ENCODE data around the gene UNC119. TPM values are rescaled to one million over a fixed set of nuclear protein-coding genes. Genes with fewer than 3 reads are reported as not detected.

UNC119 gene
- total RNA-seq, 1 donor from 2014 or later: 57.2 TPM

GRCh38 chr17:28514561-28515002 lies 37.8 kb downstream of the UNC119 start:
- no peak for DNase-seq
- Mint-ChIP-seq H3K27me3 (ENCODE audit: unreplicated experiment) (peaks cover 10% of the 10 kb centered on the region), H3K4me3 (ENCODE audit: unreplicated experiment) (no peak overlapping the region), H3K27ac (ENCODE audit: unreplicated experiment) (no peak overlapping the region), H3K36me3 (ENCODE audit: unreplicated experiment) (peaks cover 13% of the 10 kb centered on the region), H3K9me3 (ENCODE audit: unreplicated experiment) (peaks cover 5% of the 10 kb centered on the region), H3K4me1 (ENCODE audit: low read depth, unreplicated experiment) (peaks cover 7% of the 10 kb centered on the region)
- TF ChIP-seq CTCF (IDR thresholded peaks at IDR 0.05; ENCODE audit: partially characterized antibody, unreplicated experiment): no peak

GRCh38 chr17:28513476-28513875 lies 38.9 kb downstream of the UNC119 start:
- H3K27ac Mint-ChIP-seq (ENCODE audit: unreplicated experiment): no peak overlapping the region
- peaks cover 10% of the 10 kb centered on the region for H3K27me3 Mint-ChIP-seq (ENCODE audit: unreplicated experiment)
- TF ChIP-seq CTCF (IDR thresholded peaks at IDR 0.05; ENCODE audit: partially characterized antibody, unreplicated experiment): no peak
- H3K9me3 Mint-ChIP-seq (ENCODE audit: unreplicated experiment): peaks cover 3% of the 10 kb centered on the region
- peaks cover 7% of the 10 kb centered on the region for H3K4me1 Mint-ChIP-seq (ENCODE audit: low read depth, unreplicated experiment)
- DNase-seq: no peak
- H3K36me3 Mint-ChIP-seq (ENCODE audit: unreplicated experiment): peaks cover 7% of the 10 kb centered on the region
- H3K4me3 Mint-ChIP-seq (ENCODE audit: unreplicated experiment): no peak overlapping the region

GRCh38 chr17:28511858-28512461 lies 40.5 kb downstream of the UNC119 start:
- no peak overlapping the region for H3K4me3 Mint-ChIP-seq (ENCODE audit: unreplicated experiment)
- H3K27ac Mint-ChIP-seq (ENCODE audit: unreplicated experiment): no peak overlapping the region
- peaks cover 5% of the 10 kb centered on the region for H3K36me3 Mint-ChIP-seq (ENCODE audit: unreplicated experiment)
- DNase-seq: no peak
- H3K27me3 Mint-ChIP-seq (ENCODE audit: unreplicated experiment): peaks cover 10% of the 10 kb centered on the region
- no peak for TF ChIP-seq CTCF (IDR thresholded peaks at IDR 0.05; ENCODE audit: partially characterized antibody, unreplicated experiment)
- peaks cover 1% of the 10 kb centered on the region for H3K9me3 Mint-ChIP-seq (ENCODE audit: unreplicated experiment)
- peaks cover 11% of the 10 kb centered on the region for H3K4me1 Mint-ChIP-seq (ENCODE audit: low read depth, unreplicated experiment)

- Mint-ChIP-seq H3K4me1 (ENCODE audit: low read depth, unreplicated experiment) (peaks cover 20% of the 10 kb centered on the region), H3K9me3 (ENCODE audit: unreplicated experiment) (peaks cover 2% of the 10 kb centered on the region), H3K4me3 (ENCODE audit: unreplicated experiment) (no peak overlapping the region), H3K36me3 (ENCODE audit: unreplicated experiment) (peaks cover 5% of the 10 kb centered on the region), H3K27me3 (ENCODE audit: unreplicated experiment) (peaks cover 13% of the 10 kb centered on the region), H3K27ac (ENCODE audit: unreplicated experiment) (no peak overlapping the region)
- TF ChIP-seq CTCF (IDR thresholded peaks at IDR 0.05; ENCODE audit: partially characterized antibody, unreplicated experiment): no peak
- DNase-seq: no peak
These were observed 42.6 kb downstream of the UNC119 start for GRCh38 chr17:28509789-28510188.

GRCh38 chr17:28508211-28508724 lies 44.2 kb downstream of the UNC119 start:
- H3K4me1 Mint-ChIP-seq (ENCODE audit: low read depth, unreplicated experiment): peaks cover 21% of the 10 kb centered on the region
- no peak overlapping the region for H3K4me3 Mint-ChIP-seq (ENCODE audit: unreplicated experiment)
- H3K27me3 Mint-ChIP-seq (ENCODE audit: unreplicated experiment): peaks cover 9% of the 10 kb centered on the region
- no peak overlapping the region for H3K27ac Mint-ChIP-seq (ENCODE audit: unreplicated experiment)
- TF ChIP-seq CTCF (IDR thresholded peaks at IDR 0.05; ENCODE audit: partially characterized antibody, unreplicated experiment): no peak
- no peak for DNase-seq
- peaks cover 5% of the 10 kb centered on the region for H3K36me3 Mint-ChIP-seq (ENCODE audit: unreplicated experiment)
- H3K9me3 Mint-ChIP-seq (ENCODE audit: unreplicated experiment): peaks cover 2% of the 10 kb centered on the region
